HTERT RPE-1 (cell line): ENCODE measurements around the gene LY9.

Source experiments
- in situ Hi-C: fragments of 300-500 bp; cut with MboI; formaldehyde crosslinking; loops from 4 replicates; pipeline ENCODE4 v1.14.3; 2020; ENCODE audit warnings: low sequenced_read_pairs

Gene LY9

DNA sequence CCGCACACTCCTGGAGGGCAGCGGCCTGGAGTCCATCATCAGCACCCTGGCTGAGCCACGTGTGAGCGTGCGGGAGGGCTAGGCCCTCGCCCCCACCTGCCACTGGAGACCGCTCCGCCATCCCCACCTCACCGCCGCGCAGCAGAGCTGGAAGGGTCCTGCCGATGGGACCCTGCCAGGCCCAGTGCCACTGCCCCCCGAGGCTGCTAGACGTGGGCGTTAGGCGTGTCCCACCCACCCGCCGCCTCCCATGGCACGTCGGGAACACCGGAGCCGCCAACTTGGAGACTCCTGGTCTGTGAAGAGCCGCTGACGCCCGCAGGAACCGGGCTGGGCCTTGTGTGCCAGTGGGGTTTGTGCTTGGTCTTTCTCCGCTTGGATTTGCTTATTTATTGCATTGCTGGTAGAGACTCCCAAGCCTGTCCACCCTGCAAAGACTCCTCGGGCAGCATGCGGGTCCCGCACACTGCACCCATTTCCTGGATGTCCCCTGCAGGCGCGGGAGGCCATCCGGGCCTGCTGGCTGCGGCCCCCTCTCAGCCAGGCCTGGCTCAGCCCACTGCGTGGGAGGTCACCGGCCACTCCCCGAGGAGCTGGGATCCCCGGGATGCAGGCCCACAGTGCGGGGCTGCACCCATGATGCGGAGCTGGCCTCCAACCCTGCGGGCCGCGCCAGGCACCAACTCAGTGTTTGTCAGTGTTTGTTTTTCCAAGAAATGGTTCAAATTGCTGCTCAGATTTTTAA is 6.0 kb downstream of the LY9 start:
- in situ Hi-C loops, result no loop called here

DNA sequence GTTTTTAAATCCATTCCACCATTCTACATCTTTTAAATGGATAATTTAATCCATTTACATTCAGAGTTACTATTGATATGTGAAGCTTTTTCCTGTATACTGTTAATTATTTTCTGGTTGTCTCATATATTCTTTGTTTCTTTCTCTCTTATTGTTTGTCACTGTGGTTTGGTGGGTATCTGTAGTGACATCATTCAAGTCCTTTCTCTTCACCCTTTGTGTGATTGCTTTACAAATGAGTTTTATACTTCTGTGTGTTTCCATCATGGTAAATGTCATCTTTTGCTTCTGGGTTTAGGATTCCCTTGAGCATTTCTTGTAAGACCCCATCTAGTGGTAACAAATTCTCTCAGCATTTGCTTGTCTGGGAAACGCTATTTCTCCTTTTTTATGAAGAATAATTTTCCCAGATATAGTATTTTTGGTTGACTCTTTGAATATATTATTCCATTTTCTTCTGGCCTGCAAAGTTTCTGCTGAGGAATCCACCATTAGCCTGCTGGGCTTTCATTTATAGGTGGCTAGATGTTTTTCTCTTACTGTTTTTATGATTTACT is 10.2 kb downstream of the LY9 start:
- in situ Hi-C loops, result no loop called here

DNA sequence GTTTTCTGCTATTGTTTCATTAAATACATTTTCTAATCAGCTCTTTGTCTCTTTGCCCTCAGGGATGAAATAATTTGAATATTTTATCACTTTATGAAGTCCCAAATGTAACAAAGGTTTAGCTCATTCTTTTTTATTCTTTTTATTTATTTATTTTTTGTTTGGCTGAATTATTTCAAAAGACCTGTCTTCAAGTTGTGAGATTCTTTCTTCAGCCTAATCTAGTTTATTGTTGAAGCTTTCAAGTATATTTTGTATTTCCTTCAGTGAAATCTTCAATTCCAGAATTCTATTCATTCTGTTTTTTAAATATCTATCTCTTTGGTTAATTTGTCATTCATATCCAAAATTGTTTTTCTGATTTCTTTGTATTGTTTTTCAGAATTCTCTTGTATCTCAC is 10.8 kb downstream of the LY9 start:
- in situ Hi-C loops, result no loop called here

DNA sequence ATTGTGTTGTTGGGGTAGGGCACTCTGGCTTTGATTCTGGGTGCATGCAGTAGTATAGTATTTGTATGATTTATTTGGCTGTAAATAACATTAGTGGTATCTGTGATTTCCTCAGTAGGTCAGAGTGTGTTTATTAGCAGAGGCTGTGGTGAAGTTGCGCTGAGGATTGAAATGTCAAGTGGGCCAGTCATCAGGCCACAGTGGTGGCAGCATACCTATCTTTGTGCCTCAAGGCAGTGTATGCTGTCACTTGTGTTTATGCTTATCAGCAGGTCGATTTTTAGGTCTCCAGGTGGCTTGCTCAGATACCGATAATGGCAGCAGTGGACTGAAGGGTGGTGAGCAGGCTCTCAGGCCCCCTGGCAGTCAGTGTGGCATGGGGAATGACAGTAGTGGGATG is 11.3 kb downstream of the LY9 start:
- in situ Hi-C loops, result no loop called here

DNA sequence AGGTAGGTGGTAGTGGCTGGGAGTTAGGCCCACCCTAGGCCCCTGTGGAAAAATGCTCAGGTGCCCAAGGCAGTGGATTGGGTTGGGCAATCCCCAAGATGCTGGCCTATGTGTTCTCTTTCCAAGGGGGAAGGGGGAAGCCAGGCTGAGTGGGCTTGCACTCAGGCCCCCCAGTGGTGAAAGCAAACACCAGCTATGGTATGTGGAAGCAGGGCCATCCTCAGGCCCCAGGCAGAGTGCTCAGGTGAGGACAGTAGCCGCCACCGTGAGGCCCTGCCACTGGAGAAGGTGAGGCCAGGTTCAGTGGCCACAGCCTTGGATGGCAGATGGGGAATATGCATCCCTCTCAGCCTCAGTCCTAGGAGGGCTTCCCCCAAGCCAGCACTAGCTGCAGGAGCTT is 11.8 kb downstream of the LY9 start:
- in situ Hi-C loops, result no loop called here

DNA sequence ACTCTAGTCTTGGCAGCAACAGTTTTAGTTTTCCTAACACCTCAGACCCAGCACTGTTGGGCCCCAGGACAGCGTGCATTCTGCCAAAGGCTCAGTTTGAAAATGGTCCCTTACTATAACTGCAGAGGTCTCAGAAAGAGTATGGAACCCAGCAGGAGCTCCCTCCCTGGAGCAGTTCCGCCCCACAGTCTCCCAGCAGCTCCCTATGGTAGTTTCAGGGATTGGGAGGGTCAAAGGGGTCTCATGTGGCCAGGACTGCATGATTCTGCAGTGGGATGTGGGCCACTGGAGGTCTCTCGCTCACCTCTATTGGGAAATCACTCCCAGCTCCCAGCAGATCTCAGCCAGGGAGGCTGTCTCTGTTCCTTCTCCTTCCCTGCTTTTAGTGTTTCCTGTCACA is 12.3 kb downstream of the LY9 start:
- in situ Hi-C loops, result no loop called here

DNA sequence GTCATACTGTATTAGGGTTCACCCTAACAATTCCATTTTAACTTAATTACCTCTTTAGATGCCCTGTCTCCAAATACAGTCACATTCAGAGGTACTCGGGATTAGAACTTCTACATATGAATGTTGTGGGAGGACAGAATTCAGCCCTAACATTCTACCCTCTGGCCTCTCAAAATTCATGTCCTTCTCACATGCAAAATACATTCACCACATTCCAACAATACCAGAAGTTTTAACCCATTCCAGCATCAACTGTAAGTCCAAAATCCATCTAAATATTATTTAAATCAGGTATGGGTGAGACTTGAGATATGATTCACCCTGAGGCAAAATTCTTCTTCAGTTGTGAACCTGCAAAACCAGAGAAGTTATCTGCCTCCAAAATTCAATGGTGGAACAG is 14.5 kb downstream of the LY9 start:
- in situ Hi-C loops, result no loop called here

DNA sequence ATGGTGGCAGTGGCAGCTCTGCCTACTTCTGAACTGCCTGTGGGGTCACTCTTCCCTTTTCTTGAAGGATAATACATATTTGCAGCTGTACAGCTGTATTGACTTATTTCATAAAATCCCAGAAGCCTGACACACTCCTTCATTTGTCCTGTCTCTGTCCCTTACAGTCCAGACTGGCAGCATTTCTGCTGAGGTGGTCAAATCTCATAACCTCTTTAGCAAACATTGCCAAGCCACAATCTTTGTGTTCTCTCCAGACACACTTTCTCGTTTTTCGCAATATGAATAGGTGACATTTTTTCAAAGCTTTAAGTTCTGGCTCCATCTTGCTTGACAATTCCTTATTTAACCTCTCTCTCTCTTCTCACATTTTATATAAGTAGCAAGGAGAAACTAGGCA is 15.2 kb downstream of the LY9 start:
- in situ Hi-C loops, result no loop called here

DNA sequence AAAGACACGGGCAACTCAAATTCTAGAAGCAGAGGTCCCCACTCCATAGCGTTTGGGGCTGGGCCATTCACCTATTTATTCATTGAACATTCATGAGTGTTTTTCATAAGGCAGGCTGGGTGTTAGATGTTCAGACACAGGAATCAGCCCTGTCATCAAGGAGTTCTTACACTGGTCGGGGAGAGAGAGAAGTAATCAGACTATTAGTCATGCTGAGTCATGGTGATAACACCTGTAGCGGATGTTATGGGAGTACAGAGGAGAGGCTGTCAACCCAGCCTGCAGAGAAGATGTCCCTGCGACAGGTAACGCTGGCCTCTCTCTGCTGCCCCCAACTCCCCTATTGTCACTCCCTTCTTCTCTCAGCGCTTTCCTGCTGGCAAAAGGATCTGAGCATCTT is 17.2 kb downstream of the LY9 start:
- in situ Hi-C loops, result no loop called here

DNA sequence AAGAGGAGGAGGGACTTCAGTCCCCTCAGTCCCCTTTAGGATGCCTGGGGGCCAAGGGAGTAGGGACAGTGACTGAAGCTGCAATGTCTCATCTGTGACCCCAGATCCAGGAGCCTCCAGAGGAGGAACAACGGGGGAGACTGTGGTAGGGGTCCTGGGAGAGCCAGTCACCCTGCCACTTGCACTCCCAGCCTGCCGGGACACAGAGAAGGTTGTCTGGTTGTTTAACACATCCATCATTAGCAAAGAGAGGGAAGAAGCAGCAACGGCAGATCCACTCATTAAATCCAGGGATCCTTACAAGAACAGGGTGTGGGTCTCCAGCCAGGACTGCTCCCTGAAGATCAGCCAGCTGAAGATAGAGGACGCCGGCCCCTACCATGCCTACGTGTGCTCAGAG is 18.3 kb downstream of the LY9 start:
- in situ Hi-C loops, result no loop called here

DNA sequence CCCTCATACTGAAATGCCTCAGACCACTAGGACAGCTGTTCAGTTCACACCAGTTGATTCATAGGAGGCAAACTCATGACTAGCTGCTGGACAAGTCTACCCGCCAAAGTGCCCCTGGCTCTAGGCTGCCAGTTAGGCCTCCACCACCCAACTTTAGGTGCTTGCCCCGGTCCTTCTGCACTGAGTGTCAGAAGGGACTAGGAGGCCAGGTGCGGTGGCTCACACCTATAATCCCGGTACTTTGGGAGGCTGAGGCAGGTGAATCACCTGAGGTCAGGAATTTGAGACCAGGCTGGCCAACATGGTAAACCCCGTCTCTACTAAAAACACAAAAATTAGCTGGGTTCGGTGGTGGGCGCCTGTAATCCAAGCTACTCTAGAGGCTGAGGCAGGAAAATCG is 18.9 kb downstream of the LY9 start:
- in situ Hi-C loops, result no loop called here

DNA sequence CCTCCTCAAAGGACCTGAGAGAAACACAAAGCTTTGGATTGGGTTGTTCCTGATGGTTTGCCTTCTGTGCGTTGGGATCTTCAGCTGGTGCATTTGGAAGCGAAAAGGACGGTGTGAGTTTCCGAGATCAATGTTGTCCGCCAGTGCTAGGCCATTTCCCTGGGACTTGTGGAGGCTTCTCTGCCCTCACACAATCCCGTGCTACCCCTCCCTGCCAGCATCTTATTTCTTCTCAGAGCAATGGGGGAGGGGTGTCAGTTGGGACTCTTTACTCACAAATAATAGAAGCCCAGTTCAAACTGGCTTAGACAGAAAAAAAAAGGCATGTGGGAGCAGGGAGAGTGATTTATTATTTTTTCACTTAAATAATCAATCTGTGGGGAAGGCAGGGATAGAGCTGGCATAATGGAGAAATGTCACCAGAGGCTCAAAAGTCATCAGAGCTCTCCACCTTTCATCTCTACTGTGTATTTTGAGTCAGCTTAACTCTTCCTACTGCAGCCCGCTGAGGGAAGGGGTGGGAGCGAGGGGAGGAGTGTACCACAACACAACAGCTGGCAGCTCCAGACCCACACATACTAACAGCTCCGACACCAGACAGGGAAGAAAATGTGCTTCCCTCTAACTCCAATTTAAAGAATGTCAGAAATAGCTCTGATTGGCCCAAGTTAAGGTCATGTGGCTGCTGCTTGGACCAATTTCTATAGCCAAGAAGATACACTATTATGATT is 22.4 kb downstream of the LY9 start:
- in situ Hi-C loops, result no loop called here

DNA sequence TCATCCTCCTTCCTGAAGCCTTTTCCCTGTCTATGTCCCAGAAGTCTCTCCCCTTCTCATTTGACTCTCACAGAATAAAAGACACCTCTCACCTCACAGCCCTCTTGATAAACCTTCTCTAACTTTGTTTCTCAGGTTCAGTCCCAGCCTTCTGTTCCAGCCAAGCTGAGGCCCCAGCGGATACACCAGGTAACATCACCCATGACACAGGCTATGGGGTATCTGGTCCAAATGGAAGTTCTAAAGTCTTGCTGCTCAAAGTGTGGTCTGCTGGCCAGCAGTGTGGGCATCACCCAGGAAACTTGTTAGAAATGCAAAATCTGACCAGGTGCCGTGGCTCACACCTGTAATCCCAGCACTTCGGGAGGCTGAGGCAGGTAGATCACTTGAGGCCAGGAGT is 23.2 kb downstream of the LY9 start:
- in situ Hi-C loops, result no loop called here

DNA sequence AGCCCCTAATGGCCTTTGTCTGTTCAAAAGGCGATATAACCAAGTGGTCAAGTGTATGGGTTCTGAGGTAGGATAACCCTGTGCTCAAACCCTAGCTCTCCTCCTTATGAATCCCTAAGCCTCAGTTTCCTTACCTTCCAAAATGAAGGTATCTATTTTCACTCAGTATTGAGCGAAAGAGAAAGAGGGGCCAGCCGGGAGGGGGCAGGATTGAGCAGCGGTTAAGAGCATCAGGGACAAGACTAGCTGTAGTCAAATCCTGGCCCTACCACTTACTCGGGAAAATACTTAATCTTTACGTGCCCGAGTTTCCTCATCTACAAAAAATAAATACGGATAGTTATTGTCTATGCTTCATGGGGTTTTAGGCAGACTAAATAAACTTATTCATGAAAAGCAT is 25.7 kb downstream of the LY9 start:
- in situ Hi-C loops, result no loop called here

DNA sequence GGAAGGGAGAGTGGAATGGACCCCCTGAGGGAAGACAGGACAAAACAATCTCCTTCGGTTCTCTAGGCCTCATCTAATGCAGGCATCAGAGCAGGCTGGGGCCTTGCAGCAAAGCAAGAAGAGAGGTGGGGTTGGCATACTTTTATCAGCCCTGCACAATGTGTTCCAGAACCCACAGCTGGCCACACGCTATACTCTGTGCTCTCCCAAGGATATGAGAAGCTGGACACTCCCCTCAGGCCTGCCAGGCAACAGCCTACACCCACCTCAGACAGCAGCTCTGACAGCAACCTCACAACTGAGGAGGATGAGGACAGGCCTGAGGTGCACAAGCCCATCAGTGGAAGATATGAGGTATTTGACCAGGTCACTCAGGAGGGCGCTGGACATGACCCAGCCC is 27.3 kb downstream of the LY9 start:
- in situ Hi-C loops, result no loop called here

DNA sequence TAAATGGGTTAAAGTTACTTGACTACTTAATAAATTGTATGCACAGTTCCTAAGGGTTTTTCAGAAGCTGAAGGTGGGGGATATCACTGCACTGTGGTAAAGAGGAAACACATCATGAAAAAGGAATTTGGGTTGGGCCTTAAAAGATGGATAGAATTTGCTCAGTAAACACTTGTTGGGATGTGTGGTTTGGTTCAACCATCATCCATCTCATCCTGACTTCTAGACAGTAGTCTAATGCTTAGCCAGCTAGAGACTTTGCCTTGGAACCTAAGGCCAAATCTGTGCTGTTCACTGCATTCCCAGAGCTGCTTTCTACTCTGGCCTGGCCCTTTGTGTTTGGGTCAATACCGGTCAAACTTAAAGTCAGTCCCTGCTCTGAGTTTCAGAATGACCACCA is 30.6 kb downstream of the LY9 start:
- in situ Hi-C loops, result no loop called here

DNA sequence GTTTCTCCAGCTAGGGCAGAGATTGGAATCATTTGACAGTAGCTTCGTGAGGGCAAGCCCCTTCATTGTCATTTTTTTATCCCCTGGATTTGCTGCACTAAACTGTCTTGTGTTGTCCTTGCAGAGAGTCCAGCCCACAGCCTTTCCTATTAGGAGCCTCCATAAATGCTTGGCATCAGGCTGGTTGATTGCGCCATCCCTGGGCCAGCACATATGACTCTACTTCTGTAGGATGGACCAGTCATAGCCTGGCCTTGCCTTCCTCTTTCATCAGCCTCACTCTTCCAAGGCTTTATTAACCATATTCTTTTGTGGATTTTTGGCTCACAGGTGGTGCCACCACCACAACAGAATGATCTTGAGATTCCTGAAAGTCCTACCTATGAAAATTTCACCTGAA is 31.4 kb downstream of the LY9 start:
- in situ Hi-C loops, result no loop called here

DNA sequence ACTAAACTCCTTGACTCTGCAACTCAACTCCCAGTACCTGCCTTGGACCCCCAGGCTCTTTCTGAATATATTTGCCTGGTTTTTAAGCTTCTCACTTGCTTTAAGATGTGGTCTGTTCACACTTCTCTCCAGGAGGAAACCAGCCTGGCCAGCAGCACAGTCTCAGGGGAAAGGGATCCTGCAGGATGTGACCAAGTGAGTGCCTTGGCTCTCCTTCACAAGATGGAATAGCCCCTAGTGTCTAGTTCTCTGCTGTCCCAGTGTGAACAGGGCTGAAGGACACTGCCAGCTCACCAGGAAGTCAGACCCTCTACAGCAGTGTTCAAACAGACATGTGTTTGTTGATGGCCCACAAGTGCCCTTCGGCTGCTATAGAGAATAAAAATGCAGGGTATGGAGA is 33.8 kb downstream of the LY9 start:
- in situ Hi-C loops, result no loop called here

DNA sequence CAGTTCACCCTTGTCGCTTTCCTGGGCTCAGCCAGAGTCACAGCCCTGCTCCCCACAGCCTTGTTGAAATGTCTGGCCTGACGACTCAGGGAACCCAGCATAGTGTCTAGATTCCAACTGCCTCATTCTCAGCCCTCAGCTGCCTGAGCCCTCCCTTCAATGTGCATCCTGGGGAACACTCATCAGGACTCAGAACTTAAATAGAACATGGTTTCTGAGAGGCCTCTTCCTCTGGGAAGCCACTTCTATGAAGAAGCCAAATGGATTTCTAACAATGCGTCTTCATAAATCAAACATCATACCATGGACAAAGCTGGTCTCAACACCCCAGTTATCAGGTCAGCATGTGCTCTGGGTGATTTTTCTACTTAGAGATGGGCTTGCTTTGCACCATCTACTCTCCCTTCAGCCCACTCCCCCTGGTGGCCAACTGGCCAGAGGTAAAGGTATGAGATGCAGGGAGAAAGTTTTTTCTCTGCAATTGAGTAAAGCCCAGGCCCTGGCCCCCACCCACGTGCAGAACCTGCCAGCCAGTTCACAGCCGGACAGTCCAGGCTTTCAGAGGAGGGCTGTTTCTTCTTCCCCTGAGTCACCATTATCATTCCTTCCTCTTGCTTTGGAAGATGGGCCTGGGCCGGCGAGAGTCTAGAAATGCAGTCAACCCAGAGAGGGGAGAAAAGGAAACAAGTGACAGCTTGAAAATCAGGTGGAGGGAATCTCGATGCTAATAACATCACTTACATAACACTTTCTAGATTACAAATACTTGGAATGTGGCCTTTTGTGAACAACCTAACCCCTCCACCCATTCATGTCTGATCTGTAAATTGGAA is 34.6 kb downstream of the LY9 start:
- in situ Hi-C loops, result no loop called here

DNA sequence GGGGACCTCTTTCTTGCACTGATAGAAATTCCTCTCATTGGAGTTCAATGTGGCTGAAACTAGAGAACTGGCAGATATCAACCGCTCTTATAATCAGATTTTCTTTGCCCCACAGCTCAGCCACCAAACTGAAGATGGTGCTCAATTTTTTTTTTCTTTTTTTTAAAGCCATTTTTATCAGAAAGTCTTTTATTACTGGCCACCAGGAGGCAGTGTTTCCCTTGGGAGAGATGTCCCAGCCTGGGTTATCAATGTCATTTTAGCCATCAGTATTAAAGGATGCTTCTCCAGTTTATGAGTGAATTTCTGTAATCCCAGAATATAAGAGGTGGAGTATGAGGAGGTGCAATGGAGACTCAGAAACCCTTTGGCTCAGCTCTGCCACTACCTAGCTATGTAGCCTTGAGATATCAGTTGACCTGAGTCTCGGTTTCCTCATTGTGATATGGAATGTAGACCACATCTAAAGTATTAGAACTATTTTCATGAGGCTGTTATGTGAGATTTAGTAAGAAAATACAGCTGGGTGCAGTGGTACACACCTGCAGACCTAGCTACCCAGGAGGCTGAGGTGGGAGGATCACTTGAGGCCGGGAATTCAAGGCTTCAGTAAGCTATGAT is 39.1 kb downstream of the LY9 start:
- in situ Hi-C loops, result no loop called here

DNA sequence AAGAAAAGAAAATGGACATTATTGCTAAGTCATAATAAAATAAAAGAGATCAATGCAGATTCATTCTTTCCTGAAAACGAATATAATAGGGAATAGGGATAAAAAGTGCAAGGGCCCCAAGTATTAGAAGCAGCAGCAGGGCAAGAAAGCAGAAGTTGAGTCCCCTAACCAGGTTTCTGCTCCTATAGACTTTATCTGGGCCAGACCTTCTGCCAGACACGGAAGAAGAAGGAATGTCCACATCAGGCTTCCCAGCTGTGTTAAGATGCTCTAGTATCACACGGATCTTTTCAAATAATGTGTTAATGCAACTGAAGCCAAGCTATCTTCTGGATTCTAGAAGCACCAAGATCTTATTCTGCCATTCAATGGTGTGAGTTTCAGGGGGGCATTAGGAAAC is 39.8 kb downstream of the LY9 start:
- in situ Hi-C loops, result no loop called here
